Neuronal stem cell (in vitro differentiated cells): Measurements from ENCODE around the gene ARHGAP18.

Experiments
- DNase-seq: peaks from one replicate; pipeline ENCODE4 v3.0.0-alpha.2; 2013; ENCODE audit warnings: low spot score
- H2AFZ ChIP-seq: one replicate; pipeline ENCODE4 v1.6.1; 2013; ENCODE audit warnings: mild to moderate bottlenecking, low read length, inconsistent platforms
- H2AK5ac ChIP-seq: 2 replicates; pipeline ENCODE4 v1.6.1; 2013; ENCODE audit warnings: low read depth, mild to moderate bottlenecking, inconsistent platforms, low read length, moderate library complexity, mixed read lengths
- H2BK120ac ChIP-seq: 2 replicates; pipeline ENCODE4 v1.6.1; 2013; ENCODE audit warnings: low read depth, mild to moderate bottlenecking, inconsistent platforms, low read length, moderate library complexity, mixed read lengths
- H2BK12ac ChIP-seq: one replicate; pipeline ENCODE4 v1.6.1; 2013; ENCODE audit warnings: low read length, inconsistent platforms
- H2BK15ac ChIP-seq: 2 replicates; pipeline ENCODE4 v1.6.1; 2013; ENCODE audit warnings: mild to moderate bottlenecking, low read length, inconsistent platforms, mixed read lengths
- H2BK5ac ChIP-seq: one replicate; pipeline ENCODE4 v1.6.1; 2013; ENCODE audit warnings: inconsistent platforms, mild to moderate bottlenecking, low read length, moderate library complexity
- H3K14ac ChIP-seq: one replicate; pipeline ENCODE4 v1.6.1; 2013; ENCODE audit warnings: low read length, inconsistent platforms
- H3K18ac ChIP-seq: 2 replicates; pipeline ENCODE4 v1.6.1; 2013; ENCODE audit warnings: low read length, inconsistent platforms
- H3K23ac ChIP-seq: 2 replicates; pipeline ENCODE4 v1.6.1; 2013; ENCODE audit warnings: low read depth, mild to moderate bottlenecking, mixed read lengths, low read length, inconsistent platforms; ENCODE audit not compliant: poor library complexity
- H3K27ac ChIP-seq: replicated peaks from 3 replicates; pipeline ENCODE4 v1.5.1; 2013; ENCODE audit warnings: low read length, inconsistent platforms
- H3K27me3 ChIP-seq, 3 experiments: 2 replicates each; pipeline ENCODE4 v1.6.1; 2013; ENCODE audit warnings: low read length in 3 of 3, mild to moderate bottlenecking in 2 of 3, inconsistent platforms in 1 of 3, low read depth in 1 of 3, mixed read lengths in 1 of 3, moderate library complexity in 1 of 3; ENCODE audit not compliant: control insufficient read depth in 3 of 3, insufficient read depth in 3 of 3
- H3K36me3 ChIP-seq, 2 donors: replicated peaks in 1 of 2; 2 replicates each; pipeline ENCODE4 v1.6.1; 2013; ENCODE audit warnings: low read length in 2 of 2; ENCODE audit not compliant: control insufficient read depth in 2 of 2, insufficient read depth in 2 of 2
- H3K4ac ChIP-seq: 2 replicates; pipeline ENCODE4 v1.6.1; 2013; ENCODE audit warnings: inconsistent platforms, mild to moderate bottlenecking, low read length, moderate library complexity
- H3K4me1 ChIP-seq, 2 donors: 1 replicate in 1 of 2; 2 replicates in 1 of 2; pipeline ENCODE4 v1.6.1; 2013; ENCODE audit warnings: low read length in 2 of 2, low read depth in 1 of 2; ENCODE audit not compliant: control insufficient read depth in 2 of 2, insufficient read depth in 1 of 2
- H3K4me2 ChIP-seq: one replicate; pipeline ENCODE4 v1.6.1; 2013; ENCODE audit warnings: mild to moderate bottlenecking, low read length, inconsistent platforms; ENCODE audit not compliant: insufficient read depth, poor library complexity, severe bottlenecking
- H3K4me3 ChIP-seq, 2 donors: 2 replicates each; pipeline ENCODE4 v1.5.1; 2013; ENCODE audit warnings: low read length in 2 of 2, mild to moderate bottlenecking in 2 of 2, inconsistent platforms in 1 of 2, moderate library complexity in 1 of 2
- H3K79me1 ChIP-seq: one replicate; pipeline ENCODE4 v1.6.1; 2013; ENCODE audit warnings: low read depth, mild to moderate bottlenecking, inconsistent platforms, low read length, moderate library complexity
- H3K9ac ChIP-seq: one replicate; pipeline ENCODE4 v1.6.1; 2013; ENCODE audit warnings: mild to moderate bottlenecking, low read depth, low read length, inconsistent platforms; ENCODE audit not compliant: poor library complexity
- H3K9me3 ChIP-seq, 2 donors: replicated peaks in 1 of 2; 2 replicates each; pipeline versions ENCODE3 to v1.6.1; 2013; ENCODE audit warnings: low read length in 2 of 2, mild to moderate bottlenecking in 2 of 2, inconsistent platforms in 1 of 2, low read depth in 1 of 2, mixed read lengths in 1 of 2, moderate library complexity in 1 of 2; ENCODE audit not compliant: control insufficient read depth in 2 of 2, insufficient read depth in 1 of 2
- H4K8ac ChIP-seq: one replicate; pipeline ENCODE4 v1.6.1; 2013; ENCODE audit warnings: low read depth, mild to moderate bottlenecking, inconsistent platforms, low read length, moderate library complexity
- H4K91ac ChIP-seq: one replicate; pipeline ENCODE4 v1.6.1; 2013; ENCODE audit warnings: low read length, low read depth, mild to moderate bottlenecking, inconsistent platforms; ENCODE audit not compliant: poor library complexity
- WGBS, 2 donors: extraction: QIAGEN DNeasy Blood & Tissue Kit; methylation state at CpG; one replicate each; pipeline ENCODE4 v1.1.7; 2013; ENCODE audit warnings: missing lambda C conversion rate in 2 of 2, mixed read lengths in 1 of 2; ENCODE audit not compliant: insufficient read length in 2 of 2, insufficient replicate concordance in 1 of 2; ENCODE audit errors: extremely low coverage in 2 of 2; 5-methylcytosine and 5-hydroxymethylcytosine counted together

Gene ARHGAP18

DNA sequence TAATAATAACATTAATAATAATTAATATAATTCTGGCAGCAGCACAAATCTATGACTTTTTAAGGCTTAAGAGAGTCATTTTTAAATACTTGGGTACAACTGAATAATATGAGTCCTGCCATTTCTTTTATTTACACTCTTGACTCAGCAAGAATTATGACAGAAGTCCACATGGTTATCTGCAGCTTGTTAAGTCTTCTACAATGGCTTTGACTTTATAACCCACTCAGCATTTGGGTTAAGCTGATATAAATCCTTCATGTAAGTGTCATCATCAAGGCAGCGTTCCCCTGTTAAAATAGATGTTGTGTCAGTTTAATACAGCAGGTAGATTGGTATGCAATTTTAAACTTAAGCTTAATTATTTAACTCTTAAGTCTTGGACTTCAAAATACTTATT is 131.7 kb downstream of the ARHGAP18 start:
- Histone ChIP-seq H2BK5ac (no peak overlapping the region), H3K18ac (no peak overlapping the region), H3K36me3 (no peaks in the 10 kb centered on the region), H3K79me1 (no peaks in the 10 kb centered on the region), H3K9ac (no peak overlapping the region), H4K91ac (no peak overlapping the region), H2AK5ac (no peak overlapping the region), H2BK120ac (no peak overlapping the region), H2BK15ac (no peak overlapping the region), H4K8ac (no peak overlapping the region), H3K23ac (no peak overlapping the region), H3K4me2 (no peak overlapping the region), H3K14ac (no peak overlapping the region), H3K9me3 (no peaks in the 10 kb centered on the region), H3K4me1 (peaks cover 0 to 2% of the 10 kb centered on the region in 2 donors), H3K4me3 (no peak overlapping the region), H3K27me3 (no peaks in the 10 kb centered on the region), H2BK12ac (no peak overlapping the region), H2AFZ (no peak overlapping the region), H3K27ac (no peak overlapping the region), H3K4ac (no peak overlapping the region)
- WGBS, 2 donors: no CpG with 5 or more reads among the region's 1 CpG
- DNase-seq: no peak

DNA sequence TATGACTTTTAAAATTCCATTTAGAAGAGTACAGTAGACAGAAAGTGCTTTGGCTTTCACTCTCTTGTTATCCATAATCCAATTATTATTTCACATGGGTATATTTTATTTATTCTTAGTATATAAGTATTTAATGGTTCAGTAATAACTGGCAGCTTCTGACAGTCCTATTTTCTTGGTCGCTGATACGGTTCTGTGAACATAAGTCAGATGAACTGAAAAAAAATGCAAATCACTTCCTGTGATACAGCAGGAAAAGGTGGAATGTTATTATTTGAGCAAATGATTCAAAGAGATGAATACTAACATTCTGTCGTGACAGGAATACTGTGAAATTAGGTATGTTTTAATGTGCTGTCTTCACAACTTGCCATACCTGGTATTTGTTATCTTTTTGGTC is 132.3 kb downstream of the ARHGAP18 start:
- H3K18ac ChIP-seq: no peak overlapping the region
- H3K27me3 ChIP-seq: no peaks in the 10 kb centered on the region
- H3K9ac ChIP-seq: no peak overlapping the region
- no peak overlapping the region for H2BK120ac ChIP-seq
- H3K9me3 ChIP-seq: no peaks in the 10 kb centered on the region
- H3K4me3 ChIP-seq: no peak overlapping the region
- no peak overlapping the region for H3K27ac ChIP-seq
- DNase-seq: no peak
- no peak overlapping the region for H3K4me2 ChIP-seq
- H2BK15ac ChIP-seq: no peak overlapping the region
- H3K79me1 ChIP-seq: no peaks in the 10 kb centered on the region
- H4K91ac ChIP-seq: no peak overlapping the region
- no peak overlapping the region for H4K8ac ChIP-seq
- no peak overlapping the region for H2AFZ ChIP-seq
- H2BK5ac ChIP-seq: no peak overlapping the region
- H3K4me1 ChIP-seq: peaks cover 0 to 2% of the 10 kb centered on the region in 2 donors
- no CpG with 5 or more reads among the region's 3 CpGs for WGBS, 2 donors
- H3K4ac ChIP-seq: no peak overlapping the region
- H2AK5ac ChIP-seq: no peak overlapping the region
- no peak overlapping the region for H2BK12ac ChIP-seq
- no peaks in the 10 kb centered on the region for H3K36me3 ChIP-seq
- no peak overlapping the region for H3K23ac ChIP-seq
- H3K14ac ChIP-seq: no peak overlapping the region

DNA sequence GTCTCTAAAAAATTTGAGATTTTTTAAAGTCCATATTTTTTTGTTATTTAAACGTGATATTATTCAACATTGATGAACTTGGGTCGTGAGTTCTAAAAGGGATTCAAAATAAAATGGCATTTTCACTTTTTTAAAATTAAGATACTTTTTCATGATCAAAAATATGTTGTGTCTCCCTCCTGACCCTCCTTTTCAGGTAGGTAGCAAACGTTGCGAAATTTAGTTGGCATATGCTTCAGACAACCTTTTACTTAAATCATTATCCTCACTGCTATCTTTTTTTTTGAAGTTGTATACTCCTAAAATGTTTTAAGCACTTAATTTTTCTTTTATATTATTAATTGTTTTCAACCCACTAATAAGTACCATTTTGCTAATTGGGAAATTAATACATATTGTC is 133.5 kb downstream of the ARHGAP18 start:
- Histone ChIP-seq H4K91ac (no peak overlapping the region), H3K9ac (no peak overlapping the region), H2BK120ac (no peak overlapping the region), H3K14ac (no peak overlapping the region), H3K9me3 (no peaks in the 10 kb centered on the region), H3K4me2 (no peak overlapping the region), H3K36me3 (no peaks in the 10 kb centered on the region), H4K8ac (no peak overlapping the region), H3K27ac (no peak overlapping the region), H3K79me1 (no peaks in the 10 kb centered on the region), H3K4ac (no peak overlapping the region), H3K18ac (no peak overlapping the region), H3K23ac (no peak overlapping the region), H3K4me3 (no peak overlapping the region), H2BK5ac (no peak overlapping the region), H3K27me3 (no peaks in the 10 kb centered on the region), H2AFZ (no peak overlapping the region), H2BK12ac (no peak overlapping the region), H2AK5ac (no peak overlapping the region), H3K4me1 (peaks cover 0 to 2% of the 10 kb centered on the region in 2 donors), H2BK15ac (no peak overlapping the region)
- no CpG with 5 or more reads among the region's 4 CpGs for WGBS, 2 donors
- no peak for DNase-seq

DNA sequence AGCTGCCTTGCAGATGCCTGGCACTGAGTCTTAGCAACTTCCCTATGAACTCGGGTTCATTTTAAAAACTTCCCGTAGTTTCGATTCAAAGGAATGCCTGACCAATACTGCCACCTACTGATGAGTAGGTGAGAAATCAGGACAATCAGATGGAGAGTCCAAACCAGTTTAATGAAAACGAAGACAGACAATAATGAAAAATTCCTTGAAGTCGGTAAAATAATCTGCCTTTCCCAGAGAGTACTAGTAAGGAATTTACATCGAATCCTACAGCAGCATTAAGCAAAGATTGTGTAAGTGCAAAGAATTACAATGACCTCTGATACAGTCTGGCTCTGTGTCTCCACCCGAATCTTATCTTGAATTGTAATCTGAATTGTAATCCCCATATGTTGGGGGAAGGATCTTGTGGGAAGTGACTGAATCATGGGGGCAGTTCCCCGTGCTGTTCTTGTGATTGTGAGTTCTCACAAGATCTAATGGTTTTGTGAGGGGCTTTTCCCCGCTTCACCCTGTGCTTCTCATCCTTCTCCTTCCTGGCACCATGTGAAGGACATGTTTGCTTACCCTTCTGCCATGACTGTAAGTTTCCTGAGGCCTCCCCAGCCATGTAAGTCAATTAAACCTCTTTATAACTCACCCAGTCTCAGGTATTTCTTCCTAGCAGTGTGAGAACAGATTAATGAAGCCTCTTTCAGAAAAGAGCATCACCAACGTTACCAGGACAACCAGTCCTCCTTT is 134.4 kb downstream of the ARHGAP18 start:
- Histone ChIP-seq H3K9ac (no peak overlapping the region), H2BK15ac (no peak overlapping the region), H3K4ac (no peak overlapping the region), H3K27me3 (no peaks in the 10 kb centered on the region), H2BK12ac (no peak overlapping the region), H2BK5ac (no peak overlapping the region), H2AFZ (peak overlapping the region; percentile 72), H4K91ac (no peak overlapping the region), H3K36me3 (no peaks in the 10 kb centered on the region), H3K9me3 (no peaks in the 10 kb centered on the region), H3K18ac (no peak overlapping the region), H3K27ac (no peak overlapping the region), H2AK5ac (no peak overlapping the region), H4K8ac (no peak overlapping the region), H3K4me1 (peaks cover 0 to 2% of the 10 kb centered on the region in 2 donors), H3K14ac (no peak overlapping the region), H3K79me1 (no peaks in the 10 kb centered on the region), H2BK120ac (no peak overlapping the region), H3K23ac (no peak overlapping the region), H3K4me3 (no peak overlapping the region), H3K4me2 (no peak overlapping the region)
- peak; percentile 17 for DNase-seq
- WGBS, 2 donors: no CpG with 5 or more reads among the region's 10 CpGs
